Liver (tissue), 3 donors: ENCODE results near the gene MTPN.

Experiments
- ATF3 ChIP-seq: IDR thresholded peaks from 2 replicates; pipeline ENCODE4 v1.6.1; 2016; ENCODE audit warnings: antibody characterized with exemption
- CTCF ChIP-seq: fragments of 150-350 bp; IDR thresholded peaks from 2 replicates; pipeline ENCODE4 v1.5.1; 2017; ENCODE audit warnings: improper control_type of control experiment, low read depth, low read length; ENCODE audit not compliant: missing input control
- EGR1 ChIP-seq, 2 donors: IDR thresholded peaks; 2 replicates each; pipeline ENCODE4 v1.6.1; 2016 to 2018; ENCODE audit warnings: antibody characterized with exemption in 2 of 2, low read depth in 2 of 2
- GABPA ChIP-seq, 2 donors: IDR thresholded peaks in 1 of 2; conservative IDR thresholded peaks in 1 of 2; 2 replicates each; pipeline ENCODE4 v1.6.1; 2016; ENCODE audit warnings: antibody characterized with exemption in 2 of 2, mild to moderate bottlenecking in 1 of 2, moderate library complexity in 1 of 2
- HNF4A ChIP-seq, 2 donors: conservative IDR thresholded peaks; 2 replicates each; pipeline ENCODE4 v1.6.1; 2016; ENCODE audit warnings: antibody characterized with exemption in 2 of 2, mild to moderate bottlenecking in 2 of 2
- MAX ChIP-seq: IDR thresholded peaks from 2 replicates; pipeline ENCODE4 v1.6.1; 2016; ENCODE audit warnings: antibody characterized with exemption
- NR2F2 ChIP-seq: IDR thresholded peaks from 2 replicates; pipeline ENCODE4 v1.6.1; 2016; ENCODE audit warnings: antibody characterized with exemption
- REST ChIP-seq: IDR thresholded peaks from 2 replicates; pipeline ENCODE4 v1.6.1; 2016; ENCODE audit warnings: antibody characterized with exemption, mild to moderate bottlenecking
- RXRA ChIP-seq, 2 donors: IDR thresholded peaks; 2 replicates each; pipeline ENCODE4 v1.6.1; 2017 to 2018; ENCODE audit warnings: antibody characterized with exemption in 2 of 2, mild to moderate bottlenecking in 1 of 2
- TAF1 ChIP-seq: conservative IDR thresholded peaks from 2 replicates; pipeline ENCODE4 v1.6.1; 2016; ENCODE audit warnings: antibody characterized with exemption, mild to moderate bottlenecking
- YY1 ChIP-seq: IDR thresholded peaks from 2 replicates; pipeline ENCODE4 v1.6.1; 2016; ENCODE audit warnings: antibody characterized with exemption, mild to moderate bottlenecking
- donor health status: healthy.
- donor health status: healthy.

GRCh38 chr7:135889823-135890222 is 87.3 kb downstream of the MTPN start:
- TF ChIP-seq CTCF (no peak), EGR1 (IDR thresholded peaks at IDR 0.05; ENCODE audit: low read depth in 2 of 2) (no peak), NR2F2 (no peak), GABPA (IDR thresholded peaks at IDR 0.05 in 1 of 2, conservative IDR thresholded peaks at IDR 0.05 in 1 of 2) (no peak), REST (no peak), RXRA (IDR thresholded peaks at IDR 0.05) (no peak), HNF4A (conservative IDR thresholded peaks at IDR 0.05) (no peak), YY1 (no peak), ATF3 (no peak), MAX (no peak), TAF1 (no peak)
